HG03354 (cell line): Measurements from ENCODE around the gene VDR.

Source experiments
- ATAC-seq: cut with Tn5 transposase; IDR thresholded peaks from one replicate; pipeline ENCODE4 v1.9.1; 2021; ENCODE audit warnings: mild to moderate bottlenecking; ENCODE audit not compliant: unreplicated experiment, poor library complexity, severe bottlenecking

Gene VDR

DNA sequence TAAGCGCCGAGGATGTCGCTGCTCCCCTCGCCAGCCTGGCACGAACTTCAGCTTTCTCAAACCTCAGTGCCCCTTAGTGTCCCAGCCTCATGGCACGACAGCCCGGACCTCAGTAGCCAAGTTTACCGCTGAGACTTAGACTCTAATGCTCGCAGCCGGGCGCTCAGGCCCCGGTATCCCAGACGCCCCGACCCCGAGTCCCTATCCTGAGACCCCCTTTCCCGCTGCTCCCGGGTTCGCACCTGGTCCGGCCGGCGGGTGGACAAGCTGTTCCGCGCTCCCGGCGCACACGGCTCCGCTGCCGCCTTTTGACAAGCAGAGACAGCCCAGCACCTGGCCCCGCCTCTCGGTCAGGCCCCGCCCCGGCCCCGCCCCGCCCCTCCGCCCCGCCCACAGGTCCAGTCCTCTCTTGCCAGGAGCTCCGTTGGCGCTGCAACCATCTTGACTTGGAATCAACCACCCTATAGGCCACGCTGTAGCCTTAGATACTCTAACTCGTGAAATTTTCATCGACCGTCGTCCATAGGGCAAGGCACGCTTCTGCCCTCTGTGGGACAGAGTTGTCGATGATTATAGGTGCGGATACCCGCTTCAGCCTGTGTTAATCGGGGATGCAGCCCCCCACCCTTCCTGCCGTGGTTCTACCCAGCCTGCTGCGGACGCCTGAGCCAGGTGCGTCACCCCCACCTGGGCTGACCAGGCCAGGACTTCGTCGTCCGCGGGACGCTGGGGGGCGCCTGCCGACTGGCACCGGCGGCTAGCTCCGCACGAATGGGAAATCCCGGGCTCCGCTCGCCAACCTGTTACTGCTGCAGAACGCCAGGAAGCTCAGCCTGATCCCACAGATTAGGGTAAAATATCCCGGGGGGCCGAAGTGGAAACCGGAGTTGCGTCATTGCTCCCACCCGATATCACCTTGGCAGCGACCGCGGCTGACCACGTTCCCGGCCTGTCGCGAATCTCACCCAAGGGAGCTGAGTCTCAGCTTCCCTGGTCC lies at the start of gene VDR:
TSS of gene VDR (minus strand) at position 282 of the 997 bp plus-strand sequence. CDS start 25,881 bp downstream, outside the sequence.
- ATAC-seq = peak; percentile 78

DNA sequence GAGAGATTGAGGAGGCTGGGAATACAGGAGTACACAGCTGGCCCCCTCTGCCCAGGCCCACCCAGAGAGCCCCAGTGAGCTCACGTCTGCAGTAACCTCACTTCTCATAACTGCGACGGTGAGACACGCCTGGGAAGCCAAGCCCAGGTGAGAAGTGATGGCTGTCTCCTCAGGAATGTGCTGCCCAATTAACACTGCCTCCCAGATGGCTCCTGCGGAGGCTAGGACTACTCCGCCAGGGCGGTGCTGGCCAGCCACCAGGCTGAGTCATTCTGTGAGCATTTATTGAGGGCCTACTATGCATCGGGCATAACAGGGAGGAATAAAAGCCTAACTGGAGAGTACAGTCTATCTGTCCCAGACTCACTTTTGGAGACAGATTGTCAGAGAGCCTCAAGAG lies 49.3 kb upstream of the VDR start:
- no peak for ATAC-seq

DNA sequence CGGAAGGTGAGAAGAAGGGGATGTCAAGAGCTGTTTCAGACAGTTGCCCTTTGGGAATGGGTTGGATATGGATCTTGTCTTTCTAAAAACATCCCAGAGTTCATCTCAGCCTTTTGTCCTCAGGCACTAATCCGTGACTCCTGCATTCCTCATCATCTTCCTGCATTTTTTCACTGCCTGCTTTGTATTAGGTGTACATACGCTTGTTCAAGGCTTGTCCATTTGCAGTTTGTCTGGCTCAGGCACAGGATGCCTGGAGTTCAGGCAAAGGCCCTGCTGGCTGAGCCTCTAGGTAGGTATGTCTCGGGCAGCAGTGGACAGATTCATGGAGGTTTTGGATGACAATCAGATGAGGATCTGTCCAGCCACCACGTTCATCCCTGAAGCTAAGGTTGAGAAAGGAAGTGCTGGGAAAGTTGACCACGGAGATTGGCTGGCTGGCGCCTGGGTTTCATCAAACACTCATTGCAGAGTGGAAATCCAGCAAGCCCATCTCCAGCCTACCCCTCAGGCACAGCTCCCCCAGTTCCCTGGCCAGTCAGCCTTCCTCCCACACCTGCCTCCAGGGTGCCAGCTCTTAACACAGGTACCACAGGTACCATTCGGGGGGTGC lies 46.2 kb upstream of the VDR start:
- no peak for ATAC-seq

DNA sequence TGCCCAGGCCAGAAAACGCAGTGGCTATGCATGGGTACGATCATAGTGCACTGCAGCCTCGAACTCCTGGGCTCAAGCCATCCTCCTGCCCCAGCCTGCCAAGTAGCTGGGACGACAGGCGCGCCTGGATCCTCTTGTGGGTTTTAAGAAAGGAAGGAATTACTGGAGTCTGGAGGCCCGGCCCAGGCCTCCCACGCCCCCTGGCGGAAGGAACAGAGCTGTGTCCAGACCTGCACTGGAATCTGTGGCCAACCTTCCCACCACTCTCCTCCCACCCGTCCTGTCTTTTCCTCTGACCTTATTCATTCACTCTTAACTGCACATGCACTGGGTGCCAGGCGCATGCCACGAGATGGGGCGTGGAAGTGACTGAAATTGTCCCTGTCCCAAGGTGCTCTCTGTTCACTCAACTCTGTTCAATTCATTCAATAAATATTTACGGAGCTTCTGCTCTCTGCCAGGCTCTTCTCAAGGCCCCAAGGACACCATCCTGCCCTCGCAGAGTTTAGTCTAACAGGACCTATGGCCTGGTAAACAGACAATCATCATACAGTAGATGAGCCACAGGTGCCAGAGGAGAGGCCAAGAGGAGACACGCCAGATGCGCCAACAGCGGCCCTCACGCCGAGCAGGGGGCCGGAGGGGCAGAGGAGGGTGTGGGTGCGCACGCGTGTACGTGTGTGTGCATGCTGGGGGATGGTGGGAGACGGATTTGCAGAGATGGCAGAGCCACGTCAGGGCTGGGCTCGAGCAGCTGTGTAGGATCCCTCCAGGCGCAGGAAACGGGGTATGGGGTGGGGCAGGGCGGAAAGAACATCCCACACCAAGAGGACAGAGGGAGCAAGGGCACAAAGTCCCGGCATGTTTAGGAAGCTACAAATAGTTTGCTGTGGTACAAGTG lies 44.9 kb upstream of the VDR start:
- ATAC-seq = peak; percentile 79

DNA sequence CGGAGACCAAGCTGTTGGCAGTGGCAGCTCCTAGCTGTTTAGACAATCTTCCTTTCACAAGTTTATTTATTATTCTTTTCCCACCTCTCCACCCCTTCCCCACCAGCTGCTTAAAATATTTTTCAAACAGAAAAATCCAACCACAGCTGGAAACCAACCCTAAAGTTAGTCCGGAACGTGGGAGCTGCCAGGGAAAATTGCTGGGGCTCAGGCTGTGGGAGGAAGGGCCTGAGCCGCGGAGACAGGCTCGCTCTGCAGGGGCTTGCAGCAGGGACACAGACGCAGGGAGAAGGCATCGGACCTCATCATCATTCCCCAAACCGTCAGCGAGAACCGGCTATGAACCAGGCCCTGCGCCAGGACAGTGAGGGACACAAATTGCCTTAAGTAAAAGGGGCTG lies 42.5 kb upstream of the VDR start:
- no peak for ATAC-seq

DNA sequence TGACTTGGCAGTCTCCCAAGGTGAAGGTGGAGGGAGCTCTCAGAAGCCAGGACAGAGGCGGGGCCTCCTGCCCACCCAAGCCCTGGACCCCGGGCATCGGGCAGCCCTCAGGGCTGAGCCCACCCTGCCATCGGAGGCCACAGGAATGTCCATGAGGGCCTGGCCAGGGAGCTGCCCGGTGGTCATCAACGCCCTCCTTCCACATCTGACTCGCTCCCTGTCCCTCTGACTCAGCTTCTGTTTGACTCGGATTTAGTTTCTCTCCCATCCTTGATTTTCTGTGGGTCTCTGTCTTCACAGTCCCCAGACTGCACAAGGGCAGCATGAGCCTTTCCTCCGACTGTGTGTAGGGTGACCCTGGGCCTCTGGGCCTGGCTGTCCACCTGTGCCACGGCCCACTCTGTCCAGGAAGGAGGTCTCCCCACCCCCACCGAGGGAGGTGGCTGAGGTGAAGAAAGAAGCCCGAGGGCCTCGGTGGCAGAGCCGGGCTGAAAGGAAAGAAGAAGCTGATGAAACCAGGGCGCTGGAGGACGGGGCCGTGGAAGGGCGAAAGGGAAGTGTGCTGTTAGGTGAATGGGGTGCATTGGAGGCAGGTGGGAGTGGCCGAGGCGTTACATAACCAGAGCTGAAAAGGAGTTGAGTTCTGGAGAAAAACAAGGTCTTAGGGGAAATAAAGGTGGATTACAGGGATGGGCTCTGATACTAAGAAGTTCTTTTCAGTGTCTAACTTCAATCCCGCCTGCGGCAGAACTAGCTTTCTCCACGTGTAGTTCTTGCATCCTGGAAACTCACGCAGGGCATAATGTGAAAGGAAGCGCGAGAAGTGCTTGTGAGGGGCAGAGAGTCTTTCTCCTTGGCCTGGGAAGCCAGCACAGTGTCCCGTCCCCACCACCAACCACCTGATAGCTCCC lies 41.9 kb upstream of the VDR start:
- no peak for ATAC-seq

DNA sequence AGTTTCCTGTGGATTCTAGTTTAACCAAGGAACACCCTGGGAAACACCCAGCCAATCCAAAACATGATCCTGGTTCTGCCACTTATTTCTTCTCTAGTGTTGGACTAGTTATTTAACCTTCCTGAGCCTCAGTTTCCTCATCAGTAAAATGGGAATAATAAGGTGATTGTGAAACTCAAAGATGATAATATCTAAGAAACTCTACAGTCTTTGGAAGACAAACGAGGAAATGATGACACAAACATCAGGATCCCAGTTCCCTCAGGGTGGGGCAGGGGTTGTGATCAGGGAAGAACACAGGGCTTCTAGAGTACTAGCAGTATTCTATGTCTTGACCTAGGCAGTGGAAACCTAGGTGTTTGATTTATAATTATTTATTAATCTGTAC lies 40.5 kb upstream of the VDR start:
- no peak for ATAC-seq

DNA sequence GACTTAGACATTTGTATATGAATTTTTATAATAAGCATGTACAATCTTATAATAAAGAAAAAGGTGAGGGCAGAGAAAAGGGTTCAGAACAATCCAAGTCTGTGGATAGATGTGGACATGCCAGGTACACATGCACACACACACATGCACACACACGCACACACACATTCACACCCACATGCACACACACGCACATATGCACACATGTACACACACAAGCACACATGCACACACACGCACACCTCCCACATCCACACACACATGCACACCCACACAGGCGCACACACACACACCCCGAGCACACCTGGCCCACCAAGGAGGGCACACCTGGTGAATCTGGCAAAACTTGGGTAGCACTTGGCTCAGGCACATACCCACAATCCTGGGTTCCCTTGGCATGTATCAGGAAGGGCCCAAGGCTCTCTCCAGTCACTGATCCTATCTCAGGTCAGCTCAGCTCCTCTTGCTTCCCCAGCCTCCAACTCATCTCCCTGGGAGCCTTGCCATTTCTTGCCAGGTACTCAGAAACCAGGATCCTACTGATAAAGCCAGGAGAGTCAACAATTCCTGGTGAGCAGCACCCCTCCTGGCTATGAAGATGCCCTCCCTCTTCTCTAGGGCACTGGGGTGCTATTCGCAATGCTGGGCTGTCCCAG lies 40.0 kb upstream of the VDR start:
- ATAC-seq = no peak

DNA sequence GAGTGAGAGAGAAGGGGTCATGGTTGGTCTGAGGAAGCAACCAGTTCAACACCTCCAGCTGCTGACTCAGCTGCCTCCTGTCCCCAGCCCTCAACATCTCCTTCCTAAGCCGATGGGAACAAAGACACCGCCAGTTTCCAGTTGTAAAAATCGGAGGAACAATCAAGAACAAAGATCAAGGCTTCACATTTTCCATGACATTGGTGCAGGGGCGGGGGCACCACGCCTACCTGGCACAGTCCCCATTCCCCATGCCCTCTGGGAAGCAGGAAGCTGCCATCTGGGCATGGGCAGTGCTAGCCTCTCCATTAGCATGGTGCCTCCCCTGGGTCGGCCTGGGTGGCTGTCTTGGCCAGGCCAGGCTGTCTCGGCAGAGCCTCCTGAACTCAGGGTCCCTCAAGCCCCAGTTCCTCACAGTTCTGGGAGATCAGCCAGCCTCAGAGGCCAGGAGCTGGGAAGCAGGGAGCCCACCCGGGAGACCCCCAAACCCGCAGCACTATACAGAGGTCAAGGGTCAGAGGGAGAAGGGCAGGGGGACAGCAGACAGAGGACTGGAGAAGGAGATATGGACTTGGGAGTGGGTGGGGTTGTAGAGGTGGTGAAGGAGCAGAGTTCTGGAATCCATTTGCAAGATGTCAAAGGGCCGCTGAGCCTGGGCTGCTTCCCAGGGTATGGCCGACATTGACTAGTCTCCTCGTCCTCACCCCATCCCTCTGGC lies 39.0 kb upstream of the VDR start:
- ATAC-seq = no peak

DNA sequence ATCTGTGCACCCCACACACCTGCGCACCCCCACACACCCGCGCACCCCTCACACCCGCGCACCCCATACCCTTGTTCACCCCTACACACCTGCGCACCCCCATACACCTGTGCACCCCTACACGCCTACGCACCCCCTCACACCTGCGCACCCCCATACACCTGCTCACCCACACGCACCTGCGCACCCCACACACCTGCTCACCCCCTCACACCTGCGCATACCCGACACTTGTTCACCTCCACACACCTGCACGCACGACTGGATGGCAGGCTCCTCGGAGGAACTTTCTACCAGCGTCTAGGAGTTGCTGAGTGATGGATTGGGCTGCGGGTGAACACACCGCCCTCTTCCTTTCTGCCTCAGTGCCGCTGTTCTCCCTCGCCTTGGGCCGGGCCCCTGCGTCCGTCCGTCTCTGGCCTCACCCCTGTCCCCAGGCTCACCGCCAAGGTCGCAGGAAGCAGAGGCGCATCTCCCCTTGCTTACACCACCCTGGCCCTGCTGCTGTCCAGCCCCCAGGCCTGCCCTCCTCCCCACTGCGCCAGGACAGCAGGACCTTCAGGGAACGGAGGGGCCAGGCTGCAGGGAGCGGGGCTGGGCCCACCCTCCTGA lies 37.9 kb upstream of the VDR start:
- no peak for ATAC-seq

DNA sequence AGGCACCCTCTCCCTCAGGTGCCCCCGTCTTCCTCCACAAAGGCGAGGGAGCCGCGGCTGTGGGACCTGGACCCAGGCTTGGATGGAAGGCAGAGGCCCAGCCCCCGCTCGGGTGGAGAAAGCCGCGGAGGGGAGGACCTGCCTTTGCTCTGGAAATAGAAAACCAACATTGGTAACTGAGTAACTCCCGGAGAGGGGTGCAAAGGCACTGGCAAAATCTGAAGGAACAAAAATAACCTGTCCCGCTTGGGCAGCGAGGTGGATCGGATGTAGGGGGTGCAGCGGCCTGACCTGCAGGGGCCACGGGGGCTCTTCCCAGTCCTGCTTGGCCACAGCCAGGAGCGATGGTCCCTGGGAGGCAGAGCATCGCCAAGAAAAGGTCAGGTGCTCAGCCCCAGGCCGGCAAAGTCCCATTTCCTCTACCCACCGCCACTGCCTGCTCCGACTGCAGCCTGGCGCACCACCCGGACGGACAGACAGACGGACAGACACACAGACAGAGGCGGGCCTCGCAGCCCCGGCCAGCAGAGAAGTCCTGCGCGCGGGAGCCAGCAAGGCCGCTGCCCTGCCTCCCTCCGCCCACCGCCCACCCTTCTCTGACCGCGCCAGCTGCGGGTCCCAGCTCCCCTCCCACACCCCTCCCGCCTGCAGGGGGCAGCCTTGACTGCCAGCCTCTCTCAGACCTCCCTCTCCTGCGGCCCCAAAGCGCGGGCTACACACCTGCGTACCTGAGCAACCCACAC lies 37.2 kb upstream of the VDR start:
- no peak for ATAC-seq

DNA sequence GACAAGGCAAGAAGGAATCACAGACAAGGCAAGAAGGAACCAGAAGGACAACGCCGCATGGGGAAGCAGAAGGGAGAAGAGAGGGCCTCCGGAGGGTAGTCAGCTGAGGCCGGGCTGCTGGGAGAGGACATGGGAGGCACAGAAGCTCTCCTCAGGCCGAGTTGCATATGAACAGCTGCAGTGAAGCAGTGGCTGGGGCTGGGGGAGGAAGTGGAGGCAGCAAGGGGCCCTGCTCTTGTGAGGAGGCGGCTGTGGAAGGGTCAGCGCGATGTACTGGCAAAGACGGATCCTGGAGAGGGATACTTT lies 36.6 kb upstream of the VDR start:
- no peak for ATAC-seq

DNA sequence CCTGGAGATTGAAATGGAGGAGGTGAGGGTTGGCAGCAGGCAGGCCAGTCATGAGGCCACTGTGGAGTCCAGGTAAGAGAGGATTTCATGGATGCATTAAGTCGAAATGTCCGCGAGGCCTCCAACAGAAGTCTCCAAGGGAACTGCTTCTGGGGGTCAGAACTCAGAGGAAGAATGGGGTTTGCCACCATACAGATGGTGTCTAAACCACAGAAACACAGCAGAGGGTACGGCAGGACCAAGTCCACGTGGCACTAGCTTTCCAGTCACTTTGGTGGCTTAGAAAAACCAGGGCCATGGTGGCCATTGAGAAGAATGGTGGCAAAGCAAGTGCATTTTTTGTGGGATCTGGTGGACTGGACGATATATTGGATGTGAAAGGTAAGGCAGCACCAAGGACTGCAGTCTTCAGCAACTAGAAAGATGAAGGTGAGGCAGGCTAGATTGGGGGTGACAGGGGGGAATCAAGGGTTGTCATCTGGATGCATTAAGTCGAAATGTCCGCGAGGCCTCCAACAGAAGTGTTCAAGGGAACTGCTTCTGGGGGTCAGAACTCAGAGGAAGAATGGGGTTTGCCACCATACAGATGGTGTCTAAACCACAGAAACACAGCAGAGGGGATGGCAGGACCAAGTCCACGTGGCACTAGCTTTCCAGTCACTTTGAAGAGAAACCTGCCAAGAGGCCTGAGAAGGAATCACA lies 36.1 kb upstream of the VDR start:
- ATAC-seq = no peak

DNA sequence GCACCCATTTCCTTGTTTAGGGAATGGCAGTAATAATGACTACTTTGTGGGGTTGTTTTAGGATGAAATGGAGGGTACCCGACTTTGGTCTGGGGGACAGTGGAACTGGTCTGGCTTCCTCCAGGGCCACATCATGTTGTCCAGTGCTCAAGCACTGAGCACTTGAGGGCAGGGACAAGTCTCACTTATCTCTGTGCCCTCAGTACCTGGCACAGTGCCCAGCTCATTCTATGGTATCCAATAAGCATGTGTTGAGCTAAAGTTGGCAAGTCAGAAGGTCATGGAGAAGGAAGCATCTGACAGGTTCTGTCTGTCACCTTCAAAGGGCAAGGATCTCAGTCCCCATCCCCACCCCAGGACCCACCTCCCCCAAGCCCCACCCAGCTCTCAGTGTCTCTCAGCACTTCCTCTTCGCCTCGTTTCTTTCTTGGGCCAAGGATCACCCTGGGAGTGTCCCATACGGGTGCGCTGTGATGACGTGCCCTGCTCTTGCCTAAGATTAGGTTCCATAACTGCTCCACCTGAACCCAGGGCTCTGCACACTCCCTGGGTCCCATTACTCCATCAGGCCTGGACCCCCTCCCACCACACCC lies 34.3 kb upstream of the VDR start:
- ATAC-seq = no peak

DNA sequence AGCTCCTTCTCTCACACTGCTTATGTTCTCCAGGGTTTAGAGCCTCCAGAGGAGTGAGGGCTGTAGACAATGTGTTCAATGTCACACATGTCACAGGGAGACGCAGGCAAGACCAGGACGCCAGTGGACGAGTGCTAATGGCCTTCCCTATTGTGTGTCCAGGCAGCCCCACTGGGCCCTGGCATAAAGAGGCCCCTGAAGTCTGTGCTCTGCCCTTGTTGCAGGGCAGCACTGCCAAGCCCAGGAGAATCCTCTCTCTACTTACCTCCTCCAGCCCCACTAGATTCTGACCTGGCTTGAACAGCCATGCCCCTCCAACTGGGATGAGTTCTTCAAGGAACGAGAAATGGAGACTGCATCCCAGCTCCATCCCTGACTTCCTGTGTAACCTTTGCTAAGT lies 33.8 kb upstream of the VDR start:
- ATAC-seq = no peak

DNA sequence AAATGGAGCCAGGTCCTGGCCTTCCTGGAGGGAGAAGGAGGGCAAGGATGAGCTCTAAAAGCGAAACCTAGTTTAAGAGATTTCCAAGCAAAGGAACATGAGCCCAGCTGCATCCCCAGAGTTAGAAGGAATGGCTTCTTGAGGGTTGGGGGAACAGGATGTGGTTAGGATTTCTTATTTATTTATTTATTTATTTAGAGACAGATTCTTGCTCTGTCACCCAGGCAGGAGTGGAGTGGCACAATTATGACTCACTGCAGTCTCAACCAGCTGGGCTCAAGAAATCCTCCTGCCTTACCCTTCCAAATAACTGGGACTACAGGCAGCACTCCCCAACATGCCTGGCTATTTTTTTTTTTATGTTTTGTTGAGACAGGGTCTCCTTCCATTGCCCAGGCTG lies 33.3 kb upstream of the VDR start:
- no peak for ATAC-seq
